HG02885 (cell line): Measurements from ENCODE around the gene ATXN1.
"Not testable (repeated sequence)": the region's sequence is repeated elsewhere in the genome, so short reads cannot be mapped to it uniquely, and the experiment has no call there.

Experiments
- ATAC-seq: cut with Tn5 transposase; IDR thresholded peaks from one replicate; pipeline ENCODE4 v1.9.1; 2021; ENCODE audit warnings: mild to moderate bottlenecking; ENCODE audit not compliant: unreplicated experiment, poor library complexity

Gene ATXN1

GRCh38 chr6:16728513-16729182, 32.6 kb downstream of the ATXN1 start:
- ATAC-seq, result no peak

GRCh38 chr6:16727996-16728395, 33.3 kb downstream of the ATXN1 start:
- ATAC-seq, result no peak

- no peak for ATAC-seq
Measured at GRCh38 chr6:16725145-16725864, 36.0 kb downstream of the ATXN1 start.

GRCh38 chr6:16723826-16724225, 37.4 kb downstream of the ATXN1 start:
- no peak for ATAC-seq

GRCh38 chr6:16723402-16723801, 37.9 kb downstream of the ATXN1 start:
- ATAC-seq, result no peak

GRCh38 chr6:16722630-16723029, 38.6 kb downstream of the ATXN1 start:
- no peak for ATAC-seq

GRCh38 chr6:16721977-16722376, 39.3 kb downstream of the ATXN1 start:
- ATAC-seq, result no peak

GRCh38 chr6:16720861-16721260, 40.4 kb downstream of the ATXN1 start:
- ATAC-seq, result no peak

- no peak for ATAC-seq
Measured at GRCh38 chr6:16719488-16719887, 41.8 kb downstream of the ATXN1 start.

GRCh38 chr6:16718356-16718755, 42.9 kb downstream of the ATXN1 start:
- no peak for ATAC-seq

- ATAC-seq, result no peak
Measured at GRCh38 chr6:16717275-16717942, 43.9 kb downstream of the ATXN1 start.

- ATAC-seq, result no peak
Measured at GRCh38 chr6:16716321-16716858, 44.9 kb downstream of the ATXN1 start.

- no peak for ATAC-seq
Measured at GRCh38 chr6:16713597-16713996, 47.7 kb downstream of the ATXN1 start.

- peak; percentile 43 for ATAC-seq
Measured at GRCh38 chr6:16712931-16713484, 48.3 kb downstream of the ATXN1 start.

GRCh38 chr6:16712255-16712930, 48.9 kb downstream of the ATXN1 start:
- peak; percentile 82 for ATAC-seq

GRCh38 chr6:16711546-16712254, 49.6 kb downstream of the ATXN1 start:
- ATAC-seq, result peak; percentile 19

GRCh38 chr6:16706911-16707783, 54.1 kb downstream of the ATXN1 start:
- peak; percentile 43 for ATAC-seq

- not testable (repeated sequence) for ATAC-seq
Measured at GRCh38 chr6:16706491-16706890, 54.8 kb downstream of the ATXN1 start.

GRCh38 chr6:16706029-16706428, 55.2 kb downstream of the ATXN1 start:
- ATAC-seq, result no peak
